C4-2B (cell line): ENCODE measurements around the gene AKAP7.
A peak's percentile ranks its signal among the peaks of the same experiment; 100 is the strongest.

Experiments used
- H3K27ac ChIP-seq: fragments of 450-650 bp; 2 replicates; pipeline ENCODE4 v1.5.1; 2017
- ZFX ChIP-seq: fragments of 450-650 bp; IDR thresholded peaks from 2 replicates; pipeline ENCODE4 v1.6.1; 2017
- TF ChIP-seq, protein P1 (sequence below): fragments of 450-650 bp; conservative IDR thresholded peaks from 2 replicates; pipeline ENCODE4 v1.5.1; 2017; ENCODE audit warnings: mild to moderate bottlenecking

Gene AKAP7

DNA sequence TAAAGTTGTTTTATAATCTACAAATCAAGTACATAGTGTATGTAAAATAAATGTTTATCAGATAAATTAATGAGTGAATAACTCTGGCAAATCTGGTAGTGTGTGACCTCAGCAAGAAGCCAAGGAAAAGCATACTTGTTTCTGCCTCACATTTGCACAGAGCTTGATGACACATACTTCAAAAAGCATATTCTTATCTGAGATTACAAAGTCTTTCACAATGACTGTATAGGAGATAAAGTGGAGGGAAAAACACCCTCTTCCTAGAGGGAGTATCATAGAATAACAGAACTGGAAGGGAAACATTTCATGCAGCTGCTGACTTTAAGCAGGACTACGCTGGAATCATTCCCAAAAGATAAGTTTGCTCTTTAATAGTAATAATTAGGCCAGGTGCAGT is 28.1 kb upstream of the AKAP7 start:
- H3K27ac ChIP-seq = no peak overlapping the region
- no peak for TF ChIP-seq ZFX
- TF ChIP-seq, protein P1, sequence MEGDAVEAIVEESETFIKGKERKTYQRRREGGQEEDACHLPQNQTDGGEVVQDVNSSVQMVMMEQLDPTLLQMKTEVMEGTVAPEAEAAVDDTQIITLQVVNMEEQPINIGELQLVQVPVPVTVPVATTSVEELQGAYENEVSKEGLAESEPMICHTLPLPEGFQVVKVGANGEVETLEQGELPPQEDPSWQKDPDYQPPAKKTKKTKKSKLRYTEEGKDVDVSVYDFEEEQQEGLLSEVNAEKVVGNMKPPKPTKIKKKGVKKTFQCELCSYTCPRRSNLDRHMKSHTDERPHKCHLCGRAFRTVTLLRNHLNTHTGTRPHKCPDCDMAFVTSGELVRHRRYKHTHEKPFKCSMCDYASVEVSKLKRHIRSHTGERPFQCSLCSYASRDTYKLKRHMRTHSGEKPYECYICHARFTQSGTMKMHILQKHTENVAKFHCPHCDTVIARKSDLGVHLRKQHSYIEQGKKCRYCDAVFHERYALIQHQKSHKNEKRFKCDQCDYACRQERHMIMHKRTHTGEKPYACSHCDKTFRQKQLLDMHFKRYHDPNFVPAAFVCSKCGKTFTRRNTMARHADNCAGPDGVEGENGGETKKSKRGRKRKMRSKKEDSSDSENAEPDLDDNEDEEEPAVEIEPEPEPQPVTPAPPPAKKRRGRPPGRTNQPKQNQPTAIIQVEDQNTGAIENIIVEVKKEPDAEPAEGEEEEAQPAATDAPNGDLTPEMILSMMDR = no peak

DNA sequence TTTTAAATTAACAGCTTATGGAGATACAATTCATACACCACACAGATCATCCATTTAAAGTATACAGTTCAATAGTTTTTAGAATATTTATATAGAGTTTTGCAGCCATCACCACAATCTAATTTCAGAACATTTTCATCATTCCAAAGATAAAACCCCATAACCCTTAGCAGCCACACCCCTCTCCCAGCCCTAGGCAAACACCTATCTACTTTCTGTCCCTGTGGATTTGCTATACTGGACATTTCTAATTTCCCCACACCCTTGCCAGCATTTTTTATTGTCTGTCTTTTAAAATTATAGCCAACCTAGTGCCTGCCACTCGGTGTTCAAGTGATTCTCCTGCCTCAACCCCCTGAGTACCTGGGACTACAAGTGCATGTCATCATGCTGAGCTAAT is 23.0 kb upstream of the AKAP7 start:
- TF ChIP-seq, protein P1 = no peak
- no peak for TF ChIP-seq ZFX
- no peak overlapping the region for H3K27ac ChIP-seq

DNA sequence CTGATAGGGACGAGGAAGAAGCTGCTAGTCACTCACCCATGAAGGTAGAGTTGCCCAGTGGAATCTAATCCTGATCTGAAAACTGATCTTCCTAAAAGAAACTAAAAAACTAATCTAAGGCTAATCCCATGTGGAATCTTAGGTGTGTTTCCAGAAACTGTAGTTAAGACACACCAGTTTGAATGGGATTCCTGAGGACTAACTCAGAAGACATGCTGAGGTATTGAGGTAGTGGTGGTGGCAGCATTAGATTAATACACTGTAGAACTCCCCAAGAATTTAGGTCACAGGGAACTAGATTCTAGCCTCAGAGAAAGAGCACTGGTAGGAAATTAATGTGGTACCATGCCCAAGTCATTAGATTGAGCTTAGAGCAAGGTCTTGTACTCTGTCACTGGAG is 19.6 kb upstream of the AKAP7 start:
- TF ChIP-seq ZFX = no peak
- TF ChIP-seq, protein P1 = no peak
- H3K27ac ChIP-seq = no peak overlapping the region

DNA sequence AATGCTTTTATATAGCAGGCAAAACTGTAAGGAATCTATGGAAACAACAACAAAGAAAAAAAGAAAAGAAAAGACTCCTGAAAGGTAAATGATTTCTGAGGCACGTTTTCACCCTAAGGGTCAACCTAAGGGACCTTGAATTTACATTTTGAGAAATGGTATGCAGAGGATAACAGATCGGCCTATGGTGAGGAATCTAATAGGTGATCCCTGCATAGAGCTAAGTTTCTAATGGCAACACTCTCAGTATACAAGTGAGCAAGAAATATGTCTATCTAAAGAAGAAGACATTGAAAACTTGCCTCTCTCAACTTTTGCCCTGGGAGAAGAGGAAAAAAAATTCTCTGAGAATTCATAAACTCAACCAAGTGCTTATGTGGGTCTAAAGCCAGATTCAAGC is 18.9 kb upstream of the AKAP7 start:
- no peak for TF ChIP-seq ZFX
- TF ChIP-seq, protein P1 = no peak
- H3K27ac ChIP-seq = no peak overlapping the region

DNA sequence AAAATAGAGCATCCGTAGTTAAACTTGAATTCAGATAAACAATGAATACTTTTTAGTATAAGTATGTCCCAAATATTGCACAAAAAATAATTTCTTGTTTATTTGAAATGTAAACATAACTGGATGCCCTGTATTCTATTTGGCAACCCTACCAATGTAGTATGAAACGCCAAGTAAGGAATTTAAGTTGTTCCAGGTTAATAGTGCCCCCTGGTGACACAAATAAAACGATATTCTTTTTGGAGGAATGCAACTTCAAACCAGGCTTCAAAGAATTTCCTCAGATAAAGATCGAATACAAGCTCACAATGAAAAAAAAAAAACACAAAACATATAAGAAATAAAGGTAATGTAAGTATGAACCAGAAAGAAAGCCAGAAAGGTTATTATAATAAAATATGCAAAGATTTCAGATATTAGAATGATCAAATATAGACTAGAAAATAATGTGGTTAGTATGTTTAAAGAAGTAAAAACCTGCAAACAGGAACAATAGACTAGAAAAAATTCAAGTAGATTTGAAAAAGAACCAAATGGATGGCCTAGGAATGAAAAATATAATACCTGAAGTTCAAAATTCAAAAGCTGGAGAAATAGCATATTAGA is 18.4 kb upstream of the AKAP7 start:
- no peak overlapping the region for H3K27ac ChIP-seq
- TF ChIP-seq, protein P1 = peak; percentile 74
- TF ChIP-seq ZFX = no peak

DNA sequence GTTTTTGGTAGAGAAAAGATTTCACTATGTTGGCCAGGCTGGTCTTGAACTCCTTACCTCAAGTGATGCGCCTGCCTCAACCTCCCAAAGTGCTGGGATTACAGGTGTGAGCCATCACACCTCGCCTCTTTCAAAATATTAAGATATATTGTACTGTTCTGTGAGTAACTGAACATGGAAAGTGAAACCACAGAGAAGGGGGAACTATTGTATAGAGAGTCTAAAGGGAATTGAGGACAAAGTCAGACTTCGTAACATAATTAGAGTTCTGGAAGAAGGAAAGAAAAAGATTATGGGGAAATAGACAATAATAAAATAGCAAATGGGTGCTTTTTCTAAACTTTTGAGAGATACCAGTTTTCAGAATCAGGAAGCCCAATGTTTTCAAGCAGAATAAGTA is 17.4 kb upstream of the AKAP7 start:
- TF ChIP-seq, protein P1 = no peak
- no peak for TF ChIP-seq ZFX
- no peak overlapping the region for H3K27ac ChIP-seq

DNA sequence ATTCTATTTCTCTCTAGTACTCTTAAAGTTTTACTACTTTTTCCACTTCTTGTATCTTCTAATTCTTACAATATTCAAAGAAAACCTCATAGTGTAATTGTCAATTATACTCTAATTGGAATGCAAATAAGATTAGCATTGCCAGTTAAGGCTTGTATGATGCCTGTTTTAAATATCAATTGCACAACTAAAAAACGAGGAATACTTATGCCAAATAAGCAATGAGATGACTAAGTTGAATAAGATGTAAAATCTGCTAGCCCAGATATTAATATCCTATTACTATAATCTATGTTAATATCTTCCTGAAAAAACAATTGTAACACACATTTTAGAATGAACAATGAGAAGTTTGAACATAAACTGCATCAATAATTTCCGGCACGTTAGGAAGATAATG is 13.3 kb upstream of the AKAP7 start:
- TF ChIP-seq, protein P1 = no peak
- no peak for TF ChIP-seq ZFX
- no peak overlapping the region for H3K27ac ChIP-seq
